ENCODE results near the gene FBXW11. TPM values are rescaled to one million over a fixed set of nuclear protein-coding genes. Genes with fewer than 3 reads are reported as not detected.

The FBXW11 gene
- total and polyA plus RNA-seq, 2 of the 8 experiments (the other 6 are each of a cell fraction or from before 2014, with no cell fraction given) = 45.0 to 75.6 TPM

DNA sequence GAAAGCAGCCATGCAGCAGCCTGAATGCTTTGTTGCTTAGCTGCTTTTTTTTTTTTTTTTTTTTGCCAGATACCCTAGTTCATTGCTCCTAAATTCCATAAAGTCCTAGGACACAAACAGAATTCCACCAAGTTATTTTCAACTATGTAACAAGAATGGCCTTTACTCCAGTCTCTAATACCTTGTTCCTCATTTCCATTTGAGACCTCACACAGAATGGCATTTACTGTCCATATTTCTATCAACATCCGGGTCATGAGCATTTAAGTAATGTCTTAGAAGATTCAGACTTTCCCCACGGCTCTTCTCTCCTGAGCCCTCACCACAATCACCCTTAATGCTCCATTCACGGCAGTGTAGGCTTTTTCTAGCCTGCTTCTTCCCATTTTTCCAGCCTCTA is 31.7 kb upstream of the FBXW11 start:
- no peaks in the 10 kb centered on the region for H3K79me2 ChIP-seq (ENCODE audit: control insufficient read depth in 1 of 2, insufficient read depth in 2 of 2, low read length in 2 of 2)
- H3K23ac ChIP-seq (ENCODE audit: insufficient read length) = no peak overlapping the region
- H3K9me3 ChIP-seq (ENCODE audit: insufficient read depth in 2 of 2, low read depth in 1 of 2, low read length in 1 of 2) = peaks cover 3 to 4% of the 10 kb centered on the region in 2 experiments; a peak in 1 of 4 replicates
- no peak overlapping the region for H2BK15ac ChIP-seq (ENCODE audit: low read length)
- H2BK12ac ChIP-seq (ENCODE audit: low read depth, low read length) = no peak overlapping the region
- no peak overlapping the region for H2BK20ac ChIP-seq (ENCODE audit: low read length)
- no peak for TF ChIP-seq BRCA1 (IDR thresholded peaks at IDR 0.05; ENCODE audit: low read depth, low read length)
- TF ChIP-seq NANOG (IDR thresholded peaks at IDR 0.05; ENCODE audit: insufficient read depth, low read depth, low read length, poor library complexity, severe bottlenecking) = no peak
- TF ChIP-seq, protein P1, sequence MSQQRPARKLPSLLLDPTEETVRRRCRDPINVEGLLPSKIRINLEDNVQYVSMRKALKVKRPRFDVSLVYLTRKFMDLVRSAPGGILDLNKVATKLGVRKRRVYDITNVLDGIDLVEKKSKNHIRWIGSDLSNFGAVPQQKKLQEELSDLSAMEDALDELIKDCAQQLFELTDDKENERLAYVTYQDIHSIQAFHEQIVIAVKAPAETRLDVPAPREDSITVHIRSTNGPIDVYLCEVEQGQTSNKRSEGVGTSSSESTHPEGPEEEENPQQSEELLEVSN (IDR thresholded peaks at IDR 0.05) = no peak
- no peak for TF ChIP-seq RXRA (IDR thresholded peaks at IDR 0.05; ENCODE audit: insufficient read depth, low read depth, low read length)
- TF ChIP-seq YY1 (IDR thresholded peaks at IDR 0.05; ENCODE audit: low read depth, low read length) = no peak
- TF ChIP-seq CTBP2 (IDR thresholded peaks at IDR 0.05; ENCODE audit: borderline replicate concordance, insufficient read depth, insufficient read length, low read length) = no peak
- TF ChIP-seq, protein P2, sequence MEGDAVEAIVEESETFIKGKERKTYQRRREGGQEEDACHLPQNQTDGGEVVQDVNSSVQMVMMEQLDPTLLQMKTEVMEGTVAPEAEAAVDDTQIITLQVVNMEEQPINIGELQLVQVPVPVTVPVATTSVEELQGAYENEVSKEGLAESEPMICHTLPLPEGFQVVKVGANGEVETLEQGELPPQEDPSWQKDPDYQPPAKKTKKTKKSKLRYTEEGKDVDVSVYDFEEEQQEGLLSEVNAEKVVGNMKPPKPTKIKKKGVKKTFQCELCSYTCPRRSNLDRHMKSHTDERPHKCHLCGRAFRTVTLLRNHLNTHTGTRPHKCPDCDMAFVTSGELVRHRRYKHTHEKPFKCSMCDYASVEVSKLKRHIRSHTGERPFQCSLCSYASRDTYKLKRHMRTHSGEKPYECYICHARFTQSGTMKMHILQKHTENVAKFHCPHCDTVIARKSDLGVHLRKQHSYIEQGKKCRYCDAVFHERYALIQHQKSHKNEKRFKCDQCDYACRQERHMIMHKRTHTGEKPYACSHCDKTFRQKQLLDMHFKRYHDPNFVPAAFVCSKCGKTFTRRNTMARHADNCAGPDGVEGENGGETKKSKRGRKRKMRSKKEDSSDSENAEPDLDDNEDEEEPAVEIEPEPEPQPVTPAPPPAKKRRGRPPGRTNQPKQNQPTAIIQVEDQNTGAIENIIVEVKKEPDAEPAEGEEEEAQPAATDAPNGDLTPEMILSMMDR (IDR thresholded peaks at IDR 0.05; ENCODE audit: control extremely low read depth in 1 of 3, insufficient read depth in 1 of 3, low read depth in 1 of 3, low read length in 3 of 3) = no peak
- TF ChIP-seq EZH2 (IDR thresholded peaks at IDR 0.05; ENCODE audit: low read depth, low read length, severe bottlenecking) = no peak
- H3K14ac ChIP-seq (ENCODE audit: insufficient read length) = no peak overlapping the region
- no peak overlapping the region for H2AFZ ChIP-seq (ENCODE audit: low read length)
- H3K9ac ChIP-seq (replicated peaks in 1 of 4; ENCODE audit: extremely low read depth in 1 of 4, low read depth in 3 of 4, low read length in 3 of 4) = no peak overlapping the region
- H3K36me3 ChIP-seq (ENCODE audit: control insufficient read depth in 2 of 4, insufficient read depth in 4 of 4, low read length in 3 of 4) = no peaks in the 10 kb centered on the region
- H2BK120ac ChIP-seq (replicated peaks; ENCODE audit: low read depth, low read length) = no peak overlapping the region
- no peak overlapping the region for H3K4ac ChIP-seq (replicated peaks; ENCODE audit: insufficient read length, low read depth, low read length)
- WGBS, 2 experiments (ENCODE audit: extremely low coverage in 1 of 2, insufficient coverage in 1 of 2, insufficient read length in 1 of 2, insufficient replicate concordance in 2 of 2, low coverage in 1 of 2, low lambda C conversion rate in 2 of 2, missing lambda C conversion rate in 1 of 2) = 83% methylated on average over 3 of the region's 3 CpGs; no CpG with 5 or more reads in 1 of the 2 experiments
- no peak overlapping the region for H3K4me3 ChIP-seq (ENCODE audit: extremely low read depth in 1 of 4, insufficient read depth in 2 of 4, low read depth in 3 of 4, low read length in 4 of 4)
- no peaks in the 10 kb centered on the region for H3K27me3 ChIP-seq (replicated peaks in 1 of 4; ENCODE audit: control insufficient read depth in 3 of 4, extremely low read depth in 1 of 4, insufficient read depth in 3 of 4, low read length in 3 of 4)
- no peaks in the 10 kb centered on the region for H3K79me1 ChIP-seq (ENCODE audit: low read depth, low read length)
- DNase-seq (ENCODE audit: low read depth in 1 of 2, low spot score in 2 of 2) (no peak), FAIRE-seq (no peak)
- no peak overlapping the region for H2AK5ac ChIP-seq (ENCODE audit: low read depth, low read length)
- H3K27ac ChIP-seq (ENCODE audit: low read depth, low read length) = no peak overlapping the region
- no peak overlapping the region for H3K18ac ChIP-seq (ENCODE audit: extremely low read depth, low read length)
- H4K5ac ChIP-seq (ENCODE audit: insufficient read length, low read depth, low read length) = no peak overlapping the region
- H3K56ac ChIP-seq (replicated peaks; ENCODE audit: insufficient read length, low read depth, low read length) = no peak overlapping the region
- no peak overlapping the region for H2BK5ac ChIP-seq (ENCODE audit: low read depth, low read length)
- H3K4me1 ChIP-seq (replicated peaks in 1 of 4; ENCODE audit: control insufficient read depth in 3 of 4, insufficient read depth in 4 of 4, low read length in 3 of 4) = no peaks in the 10 kb centered on the region; a peak in 1 of 7 replicates
- H4K91ac ChIP-seq (replicated peaks; ENCODE audit: insufficient read length, low read length) = no peak overlapping the region
- no peaks in the 10 kb centered on the region for H4K20me1 ChIP-seq (replicated peaks in 1 of 2; ENCODE audit: control insufficient read depth in 1 of 2, insufficient read depth in 2 of 2, low read length in 2 of 2)
- no peak overlapping the region for H3K4me2 ChIP-seq (ENCODE audit: insufficient read depth in 1 of 2, low read depth in 2 of 2, low read length in 2 of 2)
- no peaks in the 10 kb centered on the region for H3K23me2 ChIP-seq (ENCODE audit: low read depth, low read length)
- no peak overlapping the region for H4K8ac ChIP-seq (ENCODE audit: extremely low read depth, insufficient read depth, low read length)
- ChIA-PET CTCF (ENCODE audit: partially characterized antibody) (interaction anchor here (0.6 to 2.7 kb wide), 2 partner anchors 126 to 129 kb away, joined by 3 to 14 read pairs; no protein-coding TSS in a partner anchor), POLR2A (ENCODE audit: partially characterized antibody) (interaction anchor here (2.2 kb wide), 1 partner anchor 31 kb away, joined by 7 read pairs; the partner anchor contains the start of gene FBXW11)

Data from H1 (cell line).